Thoracic aorta (tissue), 2 donors: ENCODE results near the gene ESYT2. TPM values are rescaled to one million over a fixed set of nuclear protein-coding genes. Genes with fewer than 3 reads are reported as not detected.
A peak's percentile ranks its signal among the peaks of the same experiment; 100 is the strongest.

Source experiments
- ATAC-seq: fragments of 150-250 bp; one replicate; pipeline ENCODE4 v1.8.0; 2017; ENCODE audit warnings: low read depth; ENCODE audit not compliant: insufficient number of reproducible peaks, low FRiP score
- DNase-seq: peaks from one replicate; pipeline ENCODE4 v3.0.0-alpha.2; 2020; ENCODE audit warnings: low spot score
- H3K27ac ChIP-seq, 2 donors: fragments of 200-600 bp; sonication (generic); 1 replicate in 1 of 2; 2 replicates in 1 of 2; pipeline ENCODE4 v1.5.1; 2016; ENCODE audit warnings: mild to moderate bottlenecking in 2 of 2, moderate library complexity in 2 of 2
- H3K27me3 ChIP-seq: fragments of 200-600 bp; sonication (generic); replicated peaks from 2 replicates; pipeline ENCODE4 v1.6.0; 2016; ENCODE audit warnings: mild to moderate bottlenecking; ENCODE audit not compliant: insufficient read depth
- H3K36me3 ChIP-seq: fragments of 200-600 bp; sonication (generic); one replicate; pipeline ENCODE4 v1.5.1; 2016
- H3K4me1 ChIP-seq, 2 donors: fragments of 200-600 bp; sonication (generic); 1 replicate in 1 of 2; 2 replicates in 1 of 2; pipeline versions ENCODE4 v1.5.1 to v1.6.0; 2016; ENCODE audit warnings: low read depth in 2 of 2, mild to moderate bottlenecking in 1 of 2; ENCODE audit not compliant: control insufficient read depth in 1 of 2
- H3K4me3 ChIP-seq: fragments of 200-600 bp; sonication (generic); 2 replicates; pipeline ENCODE4 v1.5.1; 2016; ENCODE audit warnings: mild to moderate bottlenecking
- H3K9me3 ChIP-seq: fragments of 200-600 bp; sonication (generic); 2 replicates; pipeline ENCODE4 v1.5.1; 2016
- CTCF ChIP-seq: fragments of 200-600 bp; sonication (generic); IDR thresholded peaks from one replicate; pipeline ENCODE4 v1.5.1; 2019; ENCODE audit warnings: antibody characterized with exemption
- total RNA-seq, 2 donors: library from RNA; depleted of rRNA; stranded (reverse); fragments of >200 nt; gene quantifications; one replicate each; pipeline versions ENCODE4 v1.1.0 to v1.2.3, GENCODE V29; 2016

Gene ESYT2
- total RNA-seq, 2 donors from 2014 or later = 196 to 218 TPM

DNA sequence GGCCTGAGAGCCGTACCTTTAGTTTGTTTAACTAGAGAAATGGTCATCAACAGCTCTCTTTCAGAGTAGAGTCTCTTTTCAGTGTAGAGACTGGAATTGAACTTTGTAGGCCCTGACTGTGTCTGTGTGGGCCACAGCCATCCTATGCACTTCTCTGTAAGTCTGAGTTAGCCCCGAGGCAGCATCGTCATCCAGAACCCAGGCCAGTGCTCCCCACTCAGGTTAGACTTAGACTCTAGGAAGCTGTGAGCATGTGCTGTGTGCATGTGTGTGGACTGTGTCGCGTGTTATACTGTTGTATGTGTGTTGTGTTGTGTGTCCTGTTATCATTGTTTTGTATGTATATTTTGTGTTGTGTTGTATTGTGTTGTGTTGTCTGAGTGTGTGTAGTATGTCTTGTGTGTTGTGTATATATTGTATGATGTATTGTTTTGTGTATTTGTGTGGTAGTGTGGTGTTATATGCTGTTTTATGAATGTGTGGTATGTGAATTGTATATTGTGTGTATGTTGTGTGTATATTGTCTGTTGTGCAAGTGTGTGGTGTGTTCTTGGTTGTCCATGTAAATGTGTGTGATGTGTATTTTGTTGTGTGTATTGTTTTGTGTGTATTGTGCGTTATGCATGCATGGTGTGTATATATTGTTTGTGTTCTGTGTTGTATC is 106.6 kb downstream of the ESYT2 start:
- no peak for TF ChIP-seq CTCF
- Histone ChIP-seq H3K27ac (no peak overlapping the region), H3K9me3 (no peaks in the 10 kb centered on the region), H3K36me3 (no peaks in the 10 kb centered on the region), H3K4me3 (no peak overlapping the region), H3K4me1 (no peaks in the 10 kb centered on the region), H3K27me3 (no peaks in the 10 kb centered on the region)
- DNase-seq = no peak
- ATAC-seq = no peak

- Histone ChIP-seq H3K36me3 (no peaks in the 10 kb centered on the region), H3K27me3 (no peaks in the 10 kb centered on the region), H3K27ac (no peak overlapping the region), H3K4me3 (no peak overlapping the region), H3K9me3 (no peaks in the 10 kb centered on the region), H3K4me1 (no peaks in the 10 kb centered on the region)
- TF ChIP-seq CTCF = no peak
- ATAC-seq (no peak), DNase-seq (no peak)
These were observed 109.2 kb downstream of the ESYT2 start for GRCh38 chr7:158720112-158720511.

DNA sequence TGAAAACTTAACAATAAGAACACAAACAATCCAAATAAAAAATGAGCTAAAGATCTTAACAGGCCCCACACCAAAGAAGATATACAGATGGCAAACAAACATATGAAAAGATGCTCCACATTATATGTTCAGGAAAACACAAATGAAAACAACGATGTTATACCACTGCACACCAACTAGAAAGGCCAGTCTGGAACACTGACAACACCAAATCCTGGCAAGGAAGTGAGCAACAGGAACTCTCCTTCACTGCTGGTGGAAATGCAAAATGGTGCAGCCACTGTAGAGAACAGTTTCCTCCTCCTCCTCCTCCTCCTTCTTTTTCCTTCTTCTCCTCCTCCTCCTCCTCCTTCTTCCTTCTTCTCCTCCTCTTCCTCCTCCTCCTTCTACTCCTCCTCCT is 112.5 kb downstream of the ESYT2 start:
- no peak overlapping the region for H3K27ac ChIP-seq
- H3K36me3 ChIP-seq = no peaks in the 10 kb centered on the region
- ATAC-seq = no peak
- no peak overlapping the region for H3K4me3 ChIP-seq
- H3K4me1 ChIP-seq = no peaks in the 10 kb centered on the region
- no peaks in the 10 kb centered on the region for H3K27me3 ChIP-seq
- DNase-seq = no peak
- no peaks in the 10 kb centered on the region for H3K9me3 ChIP-seq
- TF ChIP-seq CTCF = no peak

GRCh38 chr7:158710651-158711102 is 118.6 kb downstream of the ESYT2 start:
- DNase-seq (no peak), ATAC-seq (no peak)
- Histone ChIP-seq H3K4me3 (peak overlapping the region; percentile 5), H3K27me3 (no peaks in the 10 kb centered on the region), H3K4me1 (peaks cover 0 to 6% of the 10 kb centered on the region in 2 donors), H3K9me3 (no peaks in the 10 kb centered on the region), H3K27ac (no peak overlapping the region), H3K36me3 (no peaks in the 10 kb centered on the region)
- no peak for TF ChIP-seq CTCF

GRCh38 chr7:158707610-158708009 is 121.7 kb downstream of the ESYT2 start:
- H3K9me3 ChIP-seq = no peaks in the 10 kb centered on the region
- H3K36me3 ChIP-seq = no peaks in the 10 kb centered on the region
- peaks cover 3 to 20% of the 10 kb centered on the region in 2 donors for H3K4me1 ChIP-seq
- ATAC-seq = no peak
- DNase-seq = no peak
- no peaks in the 10 kb centered on the region for H3K27me3 ChIP-seq
- TF ChIP-seq CTCF = no peak
- no peak overlapping the region for H3K4me3 ChIP-seq
- no peak overlapping the region for H3K27ac ChIP-seq
